H9 (cell line): ENCODE data around the gene GUK1. TPM values are rescaled to one million over a fixed set of nuclear protein-coding genes. Genes with fewer than 3 reads are reported as not detected.

Source experiments
- DNase-seq: peaks from one replicate; pipeline ENCODE4 v3.0.0-alpha.2; 2017
- H2AFZ ChIP-seq: one replicate; pipeline ENCODE4 v1.6.1; 2013; ENCODE audit warnings: mild to moderate bottlenecking, low read length, control low read depth, moderate library complexity
- H2AK5ac ChIP-seq: 2 replicates; pipeline ENCODE4 v1.6.1; 2013; ENCODE audit warnings: low read length, control low read depth, mixed read lengths; ENCODE audit not compliant: insufficient read length
- H2BK120ac ChIP-seq: one replicate; pipeline ENCODE4 v1.6.1; 2013; ENCODE audit warnings: low read depth, mild to moderate bottlenecking, low read length, control low read depth, inconsistent platforms; ENCODE audit not compliant: poor library complexity, severe bottlenecking
- H2BK12ac ChIP-seq: 2 replicates; pipeline ENCODE4 v1.6.1; 2013; ENCODE audit warnings: low read length, control low read depth, mixed read lengths, low read depth; ENCODE audit not compliant: insufficient read length
- H2BK15ac ChIP-seq: 2 replicates; pipeline ENCODE4 v1.6.1; 2013; ENCODE audit warnings: low read depth, low read length, control low read depth
- H2BK20ac ChIP-seq: one replicate; pipeline ENCODE4 v1.6.1; 2013; ENCODE audit warnings: low read depth, mild to moderate bottlenecking, low read length, control low read depth, inconsistent platforms; ENCODE audit not compliant: poor library complexity, severe bottlenecking
- H2BK5ac ChIP-seq: 2 replicates; pipeline ENCODE4 v1.6.1; 2013; ENCODE audit warnings: low read length, control low read depth, mixed read lengths; ENCODE audit not compliant: insufficient read length
- H3K14ac ChIP-seq: 2 replicates; pipeline ENCODE4 v1.6.1; 2013; ENCODE audit warnings: low read length, control low read depth; ENCODE audit not compliant: insufficient read depth
- H3K18ac ChIP-seq: 2 replicates; pipeline ENCODE4 v1.6.1; 2013; ENCODE audit warnings: low read depth, mild to moderate bottlenecking, mixed read lengths, low read length, control low read depth; ENCODE audit not compliant: insufficient read length
- H3K23ac ChIP-seq: 2 replicates; pipeline ENCODE4 v1.6.1; 2013; ENCODE audit warnings: low read length, control low read depth, mixed read lengths, low read depth; ENCODE audit not compliant: insufficient read length
- H3K23me2 ChIP-seq: 2 replicates; pipeline ENCODE4 v1.6.1; 2013; ENCODE audit warnings: low read depth, mild to moderate bottlenecking, mixed read lengths, low read length, control low read depth; ENCODE audit not compliant: insufficient read length, poor library complexity, severe bottlenecking
- H3K27ac ChIP-seq: 2 replicates; pipeline ENCODE4 v1.5.1; 2013; ENCODE audit warnings: low read length, control low read depth, mixed read lengths, low read depth; ENCODE audit not compliant: insufficient read length
- H3K27me3 ChIP-seq: 2 replicates; pipeline ENCODE4 v1.6.1; 2013; ENCODE audit warnings: low read length, control low read depth, inconsistent platforms; ENCODE audit not compliant: insufficient read depth
- H3K4ac ChIP-seq: 2 replicates; pipeline ENCODE4 v1.6.1; 2013; ENCODE audit warnings: low read depth, mild to moderate bottlenecking, control low read depth, inconsistent platforms, low read length, moderate library complexity
- H3K4me1 ChIP-seq: 2 replicates; pipeline ENCODE4 v1.6.1; 2013; ENCODE audit warnings: low read length, control low read depth, inconsistent platforms; ENCODE audit not compliant: insufficient read depth
- H3K4me2 ChIP-seq: 2 replicates; pipeline ENCODE4 v1.6.1; 2013; ENCODE audit warnings: low read length, control low read depth, mixed read lengths; ENCODE audit not compliant: insufficient read length, insufficient read depth
- H3K56ac ChIP-seq: 2 replicates; pipeline ENCODE4 v1.6.1; 2013; ENCODE audit warnings: low read depth, mild to moderate bottlenecking, mixed read lengths, low read length, control low read depth; ENCODE audit not compliant: insufficient read length
- H3K79me1 ChIP-seq: 2 replicates; pipeline ENCODE4 v1.6.1; 2013; ENCODE audit warnings: low read depth, mild to moderate bottlenecking, moderate library complexity, low read length, control low read depth, inconsistent platforms; ENCODE audit not compliant: insufficient read depth, poor library complexity, severe bottlenecking
- H3K79me2 ChIP-seq: 2 replicates; pipeline ENCODE4 v1.6.1; 2013; ENCODE audit warnings: low read length, control low read depth, inconsistent platforms; ENCODE audit not compliant: insufficient read depth
- H3K9ac ChIP-seq: 2 replicates; pipeline ENCODE4 v1.6.1; 2013; ENCODE audit warnings: low read length, control low read depth, mixed read lengths; ENCODE audit not compliant: insufficient read length; ENCODE audit errors: extremely low read depth
- H3K9me3 ChIP-seq: one replicate; pipeline ENCODE4 v1.6.1; 2013; ENCODE audit warnings: low read depth, low read length, inconsistent platforms; ENCODE audit not compliant: control insufficient read depth
- H3T11ph ChIP-seq: one replicate; pipeline ENCODE4 v1.6.1; 2013; ENCODE audit warnings: mild to moderate bottlenecking, low read length, control low read depth, inconsistent platforms
- H4K20me1 ChIP-seq: one replicate; pipeline ENCODE4 v1.6.1; 2013; ENCODE audit not compliant: control insufficient read depth, insufficient read length, insufficient read depth
- H4K5ac ChIP-seq: 2 replicates; pipeline ENCODE4 v1.6.1; 2013; ENCODE audit warnings: low read depth, mild to moderate bottlenecking, mixed read lengths, low read length, control low read depth; ENCODE audit not compliant: insufficient read length
- H4K8ac ChIP-seq: replicated peaks from 2 replicates; pipeline ENCODE4 v1.6.1; 2013; ENCODE audit warnings: low read length, control low read depth, mixed read lengths, low read depth; ENCODE audit not compliant: insufficient read length
- H4K91ac ChIP-seq: 2 replicates; pipeline ENCODE4 v1.6.1; 2013; ENCODE audit warnings: low read depth, mild to moderate bottlenecking, moderate library complexity, mixed read lengths, low read length, control low read depth; ENCODE audit not compliant: insufficient read length
- H3K27ac Mint-ChIP-seq, 3 experiments: 2 replicates in 2 of 3; 3 replicates in 1 of 3; pipeline ENCODE4 v1.8.0; 2020 to 2021; ENCODE audit warnings: mixed read lengths in 3 of 3, mild to moderate bottlenecking in 1 of 3, moderate library complexity in 1 of 3
- H3K27me3 Mint-ChIP-seq: 2 replicates; pipeline ENCODE4 v1.8.0; 2021; ENCODE audit warnings: low read depth, mild to moderate bottlenecking, moderate library complexity, mixed read lengths
- H3K36me3 Mint-ChIP-seq, 3 experiments: 2 replicates in 2 of 3; 3 replicates in 1 of 3; pipeline ENCODE4 v1.8.0; 2020 to 2021; ENCODE audit warnings: low read depth in 3 of 3, mixed read lengths in 3 of 3; ENCODE audit not compliant: insufficient read depth in 1 of 3
- H3K4me1 Mint-ChIP-seq, 2 experiments: 2 replicates each; pipeline ENCODE4 v1.8.0; 2020; ENCODE audit warnings: mixed read lengths in 2 of 2
- H3K4me3 Mint-ChIP-seq, 2 experiments: 2 replicates in 1 of 2; 3 replicates in 1 of 2; pipeline ENCODE4 v1.8.0; 2020 to 2021; ENCODE audit warnings: mild to moderate bottlenecking in 2 of 2, mixed read lengths in 2 of 2, moderate library complexity in 1 of 2
- H3K9me3 Mint-ChIP-seq, 2 experiments: 2 replicates in 1 of 2; 3 replicates in 1 of 2; pipeline ENCODE4 v1.8.0; 2020; ENCODE audit warnings: mild to moderate bottlenecking in 2 of 2, mixed read lengths in 2 of 2, moderate library complexity in 1 of 2
- WGBS: extraction: QIAGEN DNeasy Blood & Tissue Kit; methylation state at CpG from one replicate; pipeline ENCODE4 v1.1.7; 2013; ENCODE audit warnings: missing lambda C conversion rate, low lambda C conversion rate, mixed read lengths; ENCODE audit not compliant: insufficient read length; ENCODE audit errors: extremely low coverage; 5-methylcytosine and 5-hydroxymethylcytosine counted together
- total RNA-seq: library from RNA; stranded (reverse); gene quantifications from 2 replicates; pipeline ENCODE4 v1.2.1, GENCODE V29; 2021
- TF ChIP-seq, protein P1 (sequence below): fragments of 200-600 bp; sonication (generic); conservative IDR thresholded peaks from 3 replicates; pipeline ENCODE4 v1.8.0; 2021; ENCODE audit warnings: antibody characterized with exemption, mild to moderate bottlenecking

The GUK1 gene
- total RNA-seq, 1 experiment from 2014 or later = 88.2 TPM

DNA sequence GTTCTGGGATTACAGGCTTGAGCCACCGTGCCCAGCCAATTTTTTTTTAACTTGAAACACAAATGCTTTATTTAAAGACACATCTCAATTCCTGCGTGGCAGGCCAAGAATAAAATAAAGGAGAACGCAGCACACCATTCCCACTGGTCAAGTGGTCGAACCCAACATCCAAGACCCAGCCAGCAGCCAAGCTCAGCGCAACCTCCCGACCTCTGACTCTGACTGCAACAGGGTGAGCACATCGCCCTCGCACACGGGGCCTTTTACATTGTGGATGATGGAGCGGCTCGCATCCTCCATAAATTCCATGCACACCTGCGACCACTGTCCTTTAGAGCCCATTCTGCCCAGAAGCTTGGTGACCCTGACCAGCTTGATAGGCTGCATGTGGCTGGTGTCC lies 5.5 kb upstream of the GUK1 start:
- no peak overlapping the region for H4K91ac ChIP-seq
- no peaks in the 10 kb centered on the region for H3K4me1 ChIP-seq
- Mint-ChIP-seq H3K27me3 (peaks cover 77% of the 10 kb centered on the region), H3K36me3 (no peaks in the 10 kb centered on the region), H3K4me1 (peaks cover 6 to 9% of the 10 kb centered on the region in 2 experiments; a peak in 3 of 4 replicates), H3K27ac (no peak overlapping the region), H3K9me3 (no peaks in the 10 kb centered on the region), H3K4me3 (no peak overlapping the region)
- H2BK15ac ChIP-seq = no peak overlapping the region
- no peaks in the 10 kb centered on the region for H3K79me1 ChIP-seq
- no peak overlapping the region for H3K18ac ChIP-seq
- H3K27me3 ChIP-seq = peaks cover 3% of the 10 kb centered on the region; the same call in 1 of the 2 replicates
- TF ChIP-seq, protein P1, sequence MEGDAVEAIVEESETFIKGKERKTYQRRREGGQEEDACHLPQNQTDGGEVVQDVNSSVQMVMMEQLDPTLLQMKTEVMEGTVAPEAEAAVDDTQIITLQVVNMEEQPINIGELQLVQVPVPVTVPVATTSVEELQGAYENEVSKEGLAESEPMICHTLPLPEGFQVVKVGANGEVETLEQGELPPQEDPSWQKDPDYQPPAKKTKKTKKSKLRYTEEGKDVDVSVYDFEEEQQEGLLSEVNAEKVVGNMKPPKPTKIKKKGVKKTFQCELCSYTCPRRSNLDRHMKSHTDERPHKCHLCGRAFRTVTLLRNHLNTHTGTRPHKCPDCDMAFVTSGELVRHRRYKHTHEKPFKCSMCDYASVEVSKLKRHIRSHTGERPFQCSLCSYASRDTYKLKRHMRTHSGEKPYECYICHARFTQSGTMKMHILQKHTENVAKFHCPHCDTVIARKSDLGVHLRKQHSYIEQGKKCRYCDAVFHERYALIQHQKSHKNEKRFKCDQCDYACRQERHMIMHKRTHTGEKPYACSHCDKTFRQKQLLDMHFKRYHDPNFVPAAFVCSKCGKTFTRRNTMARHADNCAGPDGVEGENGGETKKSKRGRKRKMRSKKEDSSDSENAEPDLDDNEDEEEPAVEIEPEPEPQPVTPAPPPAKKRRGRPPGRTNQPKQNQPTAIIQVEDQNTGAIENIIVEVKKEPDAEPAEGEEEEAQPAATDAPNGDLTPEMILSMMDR = no peak
- H4K5ac ChIP-seq = no peak overlapping the region
- H3K56ac ChIP-seq = no peak overlapping the region
- no peaks in the 10 kb centered on the region for H4K20me1 ChIP-seq
- H2AK5ac ChIP-seq = no peak overlapping the region
- no peak overlapping the region for H2BK20ac ChIP-seq
- no peak overlapping the region for H3K4ac ChIP-seq
- no CpG with 5 or more reads among the region's 12 CpGs for WGBS
- H3K27ac ChIP-seq = no peak overlapping the region
- no peak overlapping the region for H2BK120ac ChIP-seq
- H3K23ac ChIP-seq = no peak overlapping the region
- H3K4me2 ChIP-seq = no peak overlapping the region
- H3K23me2 ChIP-seq = peaks cover 3% of the 10 kb centered on the region
- no peaks in the 10 kb centered on the region for H3K79me2 ChIP-seq
- DNase-seq = no peak
- no peak overlapping the region for H2BK12ac ChIP-seq
- no peak overlapping the region for H2BK5ac ChIP-seq
- no peak overlapping the region for H3K14ac ChIP-seq
- H3T11ph ChIP-seq = no peak overlapping the region
- H4K8ac ChIP-seq = no peak overlapping the region
- no peak overlapping the region for H2AFZ ChIP-seq
- no peak overlapping the region for H3K9ac ChIP-seq
- no peaks in the 10 kb centered on the region for H3K9me3 ChIP-seq
